SK-N-MC (cell line): ENCODE measurements around the gene SCYL1.

Experiments
- EZH2 ChIP-seq: fragments of 200-600 bp; sonication (generic); IDR thresholded peaks from one replicate; pipeline ENCODE4 v1.6.1; 2017; ENCODE audit warnings: antibody characterized with exemption
- FOXP2 ChIP-seq: optimal IDR thresholded peaks from 2 replicates; pipeline ENCODE3; 2011; ENCODE audit warnings: mild to moderate bottlenecking, moderate library complexity; ENCODE audit not compliant: insufficient read depth; ENCODE audit errors: extremely low read length, control extremely low read depth
- POLR2AphosphoS5 ChIP-seq: IDR thresholded peaks from 2 replicates; pipeline ENCODE4 v1.6.1; 2012; ENCODE audit warnings: mild to moderate bottlenecking, low read depth, low read length, borderline replicate concordance

GRCh38 chr11:65586676-65587075, 61.8 kb downstream of the SCYL1 start:
- TF ChIP-seq EZH2, result no peak
- TF ChIP-seq POLR2AphosphoS5, result no peak
- no peak for TF ChIP-seq FOXP2
